HUES6 (cell line): ENCODE data around the gene NLGN2.

Experiments used
- H3K27ac ChIP-seq: 2 replicates; pipeline ENCODE4 v1.7.0; 2013; ENCODE audit warnings: low read depth, mild to moderate bottlenecking, low read length, inconsistent platforms
- H3K27me3 ChIP-seq: 2 replicates; pipeline ENCODE4 v1.6.1; 2013; ENCODE audit warnings: low read length; ENCODE audit not compliant: control insufficient read depth, insufficient read depth
- H3K36me3 ChIP-seq: 2 replicates; pipeline ENCODE4 v1.6.1; 2013; ENCODE audit warnings: low read length; ENCODE audit not compliant: control insufficient read depth, insufficient read depth
- H3K4me1 ChIP-seq: 2 replicates; pipeline ENCODE4 v1.6.1; 2013; ENCODE audit warnings: low read length; ENCODE audit not compliant: control insufficient read depth, insufficient read depth
- H3K4me3 ChIP-seq: 2 replicates; pipeline ENCODE4 v1.5.1; 2013; ENCODE audit warnings: low read depth, low read length
- H3K9ac ChIP-seq: one replicate; pipeline ENCODE4 v1.6.1; 2013; ENCODE audit warnings: mild to moderate bottlenecking, low read length
- H3K9me3 ChIP-seq: 2 replicates; pipeline ENCODE4 v1.6.1; 2013; ENCODE audit warnings: low read depth, low read length; ENCODE audit not compliant: control insufficient read depth, insufficient read depth

Gene NLGN2

DNA sequence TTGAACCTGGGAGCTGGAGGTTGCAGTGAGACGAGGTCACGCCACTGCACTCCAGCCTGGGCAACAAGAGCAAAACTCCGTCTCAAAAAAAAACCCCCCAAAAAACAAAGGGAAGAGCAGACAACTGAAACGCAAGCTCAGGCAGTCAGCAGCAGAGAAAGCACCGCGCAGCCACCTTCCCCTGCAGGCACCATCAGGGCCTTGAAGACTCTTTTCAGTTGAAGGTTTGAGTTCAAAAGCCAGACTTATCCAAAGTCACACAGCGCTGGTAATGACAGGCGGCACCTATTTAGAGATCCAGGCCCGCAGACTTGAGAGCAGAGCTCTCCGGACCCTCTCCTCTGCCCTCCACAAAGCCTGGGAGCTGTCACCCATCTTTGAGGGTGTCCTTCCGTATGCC, 60.6 kb downstream of the NLGN2 start:
- no peak overlapping the region for H3K9ac ChIP-seq
- H3K27me3 ChIP-seq, result no peaks in the 10 kb centered on the region
- H3K9me3 ChIP-seq, result no peaks in the 10 kb centered on the region
- no peak overlapping the region for H3K4me3 ChIP-seq
- peaks cover 20% of the 10 kb centered on the region for H3K36me3 ChIP-seq
- H3K27ac ChIP-seq, result no peak overlapping the region
- no peaks in the 10 kb centered on the region for H3K4me1 ChIP-seq

GRCh38 chr17:7468804-7469389, 61.3 kb downstream of the NLGN2 start:
- no peak overlapping the region for H3K4me3 ChIP-seq
- H3K9ac ChIP-seq, result no peak overlapping the region
- no peaks in the 10 kb centered on the region for H3K27me3 ChIP-seq
- no peak overlapping the region for H3K27ac ChIP-seq
- H3K9me3 ChIP-seq, result no peaks in the 10 kb centered on the region
- H3K4me1 ChIP-seq, result no peaks in the 10 kb centered on the region
- H3K36me3 ChIP-seq, result peaks cover 14% of the 10 kb centered on the region
